NCI-H510A treated with DMSO at 0.1 percent for 48 hours (cell line): Measurements from ENCODE around the gene THBD.
A peak's percentile ranks its signal among the peaks of the same experiment; 100 is the strongest.

Experiments used
- DNase-seq: peaks from one replicate; lab custom pipeline; 2025; lab: John Stamatoyannopoulos, UW

THBD gene

GRCh38 chr20:23084282-23084844 lies 34.9 kb upstream of the THBD start:
- no peak for DNase-seq

DNA sequence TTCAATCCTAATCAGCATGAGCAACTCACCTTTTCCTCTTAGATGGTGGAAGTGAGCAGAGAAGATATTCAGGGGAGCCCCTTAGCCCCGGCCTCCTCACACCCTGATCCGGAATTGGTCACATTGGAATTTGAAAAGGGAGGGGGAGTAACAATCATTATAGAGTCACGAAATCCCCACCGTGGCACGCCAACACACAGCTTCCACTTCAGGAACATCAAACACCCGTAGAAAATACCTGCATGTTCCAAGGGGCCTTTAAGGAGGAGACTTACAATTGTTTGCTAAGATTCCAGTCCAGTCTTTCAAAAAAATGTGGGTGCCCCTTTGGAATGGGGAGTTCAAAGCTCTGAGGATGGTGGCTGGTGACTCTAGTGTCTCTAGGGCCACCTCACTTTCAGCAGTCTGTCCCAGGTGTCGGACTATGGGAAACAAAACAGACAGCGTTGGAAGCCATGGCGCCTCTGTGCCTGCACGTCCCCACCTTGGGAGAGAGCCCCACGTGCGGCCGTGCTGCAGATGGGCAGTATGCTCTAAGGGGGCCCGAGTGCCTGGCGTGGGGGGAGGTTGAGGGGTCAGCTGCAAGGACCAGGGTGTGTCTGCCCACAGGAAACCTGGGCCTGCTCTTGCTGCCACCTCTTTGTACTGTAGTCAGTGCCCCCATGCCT lies 34.2 kb upstream of the THBD start:
- no peak for DNase-seq

GRCh38 chr20:23082846-23083552 lies 33.5 kb upstream of the THBD start:
- DNase-seq, result peak; percentile 81

DNA sequence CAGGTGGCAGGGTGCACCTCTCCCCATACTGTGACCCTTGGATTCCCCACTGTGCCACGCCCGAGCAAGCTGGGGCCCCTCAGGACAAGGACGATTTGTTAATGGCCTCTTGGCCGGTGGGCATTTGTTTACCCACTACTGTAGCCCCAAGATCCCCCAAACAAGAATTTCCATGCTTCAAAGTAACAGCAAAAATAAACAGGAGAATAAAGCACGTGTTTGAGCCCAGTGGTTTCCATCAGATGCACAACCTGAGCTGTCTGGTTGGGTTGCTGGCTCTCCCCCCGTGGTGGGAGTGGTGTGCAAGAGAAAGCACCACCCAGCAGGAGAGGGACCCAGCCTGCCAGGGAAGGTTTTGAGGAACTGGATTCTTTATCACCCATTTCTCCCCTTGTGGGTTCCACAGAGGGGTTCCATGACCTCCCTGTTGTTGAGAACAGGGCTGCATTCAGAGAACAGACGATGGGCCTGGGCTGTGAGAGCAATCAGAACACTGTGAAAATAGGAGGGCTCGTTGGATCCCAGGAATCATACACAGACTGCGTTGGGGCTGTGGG lies 31.9 kb upstream of the THBD start:
- DNase-seq, result no peak

DNA sequence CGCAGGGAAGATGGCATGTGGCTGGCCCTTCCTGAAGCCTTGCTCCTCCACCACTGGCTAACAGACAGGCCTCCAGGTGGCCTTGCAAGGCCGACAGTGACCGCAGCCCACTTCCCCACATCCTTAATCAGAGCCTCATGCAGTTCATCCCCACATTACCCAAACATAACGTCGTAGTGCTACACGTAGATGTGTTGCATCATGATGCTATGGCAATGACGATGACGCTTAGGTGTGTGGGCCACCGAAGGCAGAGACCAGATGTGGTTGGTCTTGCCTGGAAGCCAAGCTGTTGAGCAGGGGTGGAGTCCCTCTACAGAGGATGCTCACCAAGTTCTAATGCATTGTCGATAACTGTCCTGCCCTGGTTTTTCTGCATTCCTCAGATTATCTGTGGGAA lies 31.0 kb upstream of the THBD start:
- DNase-seq, result no peak

DNA sequence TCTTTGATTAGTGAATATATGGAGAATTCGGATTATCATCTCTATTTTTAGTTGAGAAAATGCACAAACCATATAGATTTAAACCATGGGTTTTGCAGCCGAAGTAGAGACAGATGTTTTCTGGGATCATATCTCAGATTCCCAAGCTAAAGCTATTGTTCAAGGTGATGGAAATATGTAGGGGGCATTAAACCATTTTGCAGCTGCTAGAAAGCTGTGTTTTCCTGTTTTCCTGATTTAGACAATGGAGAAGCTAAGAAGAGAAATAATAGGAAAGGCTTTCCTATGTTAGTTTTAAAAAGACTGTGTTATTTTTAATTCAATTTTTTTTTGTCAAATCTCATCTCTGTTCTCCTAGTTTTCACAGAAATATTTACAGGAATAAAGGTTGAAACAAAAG lies 30.5 kb upstream of the THBD start:
- DNase-seq, result no peak

- DNase-seq, result no peak
These were observed 29.5 kb upstream of the THBD start for GRCh38 chr20:23079016-23079351.

GRCh38 chr20:23078351-23079015 lies 29.0 kb upstream of the THBD start:
- DNase-seq, result no peak

GRCh38 chr20:23077277-23077676 lies 27.8 kb upstream of the THBD start:
- no peak for DNase-seq

DNA sequence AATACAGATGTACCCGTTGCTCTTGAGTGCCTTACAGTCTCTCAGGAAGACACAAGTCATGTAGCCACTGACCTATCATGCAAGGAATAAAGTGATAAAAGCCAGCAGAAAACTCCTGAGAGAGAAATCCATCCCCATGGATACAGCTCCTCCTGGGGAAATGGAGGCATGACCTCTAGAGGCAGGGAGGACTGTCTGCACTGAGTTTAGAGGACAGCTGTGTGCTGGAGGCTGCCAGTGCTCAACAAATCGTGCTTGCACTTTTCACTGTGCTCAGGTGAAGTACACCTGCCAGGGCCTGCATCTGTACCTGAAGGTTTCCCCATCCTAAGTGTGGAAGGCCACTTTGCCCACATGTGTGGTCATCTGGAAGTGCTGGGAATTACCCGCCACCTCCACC lies 24.6 kb upstream of the THBD start:
- no peak for DNase-seq

- no peak for DNase-seq
These were observed 23.6 kb upstream of the THBD start for GRCh38 chr20:23072892-23073586.

DNA sequence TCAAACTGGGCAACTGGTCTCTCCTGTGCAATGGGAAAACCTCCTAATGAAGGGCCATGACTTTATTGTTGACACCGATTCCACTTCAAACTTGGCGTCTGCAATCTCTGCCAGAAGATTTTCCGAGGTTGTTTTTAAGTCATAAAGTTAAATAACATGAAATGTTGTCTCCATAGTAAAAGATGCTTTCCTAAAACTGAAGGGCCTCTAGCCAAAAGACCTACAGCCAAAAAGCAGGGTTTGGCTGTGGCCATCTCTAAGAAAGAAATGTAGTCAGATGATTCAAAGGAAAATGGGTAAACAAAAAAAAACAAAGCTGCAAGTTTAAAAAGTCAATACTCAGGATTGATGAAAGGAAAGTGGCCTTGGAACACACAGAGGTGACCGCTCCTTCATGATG lies 22.5 kb upstream of the THBD start:
- no peak for DNase-seq

DNA sequence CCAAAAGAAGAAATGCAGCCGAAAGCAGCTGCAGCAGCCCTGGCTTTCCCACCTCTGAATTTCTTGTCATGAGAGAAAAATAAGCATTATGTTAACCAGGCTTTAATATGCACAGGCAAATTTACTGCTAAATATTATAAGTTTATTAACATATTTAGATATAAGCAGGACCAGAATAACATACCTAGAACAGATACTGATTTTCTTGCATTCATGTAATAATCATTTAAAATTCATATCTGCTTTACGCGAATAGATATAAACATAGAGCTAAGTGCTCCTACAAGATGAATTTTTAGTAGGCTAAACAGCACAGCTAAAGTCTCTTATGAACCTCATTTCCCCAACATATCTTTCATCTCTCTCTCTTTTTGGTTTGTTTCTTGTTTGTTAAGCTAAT lies 21.9 kb upstream of the THBD start:
- DNase-seq, result no peak

DNA sequence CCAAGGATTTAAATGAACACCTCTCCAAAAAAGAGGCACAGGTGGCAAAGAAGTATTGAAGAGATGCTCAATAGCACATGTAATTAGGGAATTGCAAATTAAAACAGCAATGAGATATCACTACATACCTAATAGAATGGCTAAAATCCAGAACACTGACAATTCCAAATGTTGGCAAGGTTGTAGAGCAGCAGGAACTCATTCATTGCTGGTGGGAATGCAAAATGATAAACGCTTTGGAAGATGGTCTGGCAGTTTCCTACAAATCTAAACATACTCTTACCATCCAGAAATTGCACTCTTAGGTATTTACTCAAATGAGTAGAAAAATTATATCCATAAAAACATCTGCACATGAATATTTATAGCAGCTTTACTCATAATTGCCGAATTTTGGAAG lies 19.6 kb upstream of the THBD start:
- DNase-seq, result no peak

DNA sequence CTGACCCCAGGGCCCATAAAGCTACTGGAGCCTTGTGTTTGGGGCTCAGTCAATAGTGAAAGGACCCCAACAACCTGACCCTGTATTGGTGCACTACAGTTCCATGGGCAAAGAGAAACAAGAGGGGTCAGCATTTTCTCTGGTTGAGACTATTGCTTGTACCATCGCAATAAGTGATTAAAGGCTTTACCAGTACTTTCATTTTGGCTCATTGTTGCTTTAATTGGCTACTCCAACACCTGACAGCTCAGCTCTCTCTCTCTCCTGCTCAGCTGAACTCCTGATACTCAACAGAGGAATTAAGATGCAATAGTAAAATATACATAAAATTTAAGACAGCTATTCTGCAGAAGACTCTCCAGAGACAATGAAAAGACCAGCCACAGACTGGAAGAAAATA lies 18.8 kb upstream of the THBD start:
- no peak for DNase-seq

- DNase-seq, result no peak
These were observed 17.3 kb upstream of the THBD start for GRCh38 chr20:23066772-23067171.

GRCh38 chr20:23065266-23066201 lies 16.1 kb upstream of the THBD start:
- DNase-seq, result no peak

GRCh38 chr20:23063581-23063980 lies 14.1 kb upstream of the THBD start:
- no peak for DNase-seq

DNA sequence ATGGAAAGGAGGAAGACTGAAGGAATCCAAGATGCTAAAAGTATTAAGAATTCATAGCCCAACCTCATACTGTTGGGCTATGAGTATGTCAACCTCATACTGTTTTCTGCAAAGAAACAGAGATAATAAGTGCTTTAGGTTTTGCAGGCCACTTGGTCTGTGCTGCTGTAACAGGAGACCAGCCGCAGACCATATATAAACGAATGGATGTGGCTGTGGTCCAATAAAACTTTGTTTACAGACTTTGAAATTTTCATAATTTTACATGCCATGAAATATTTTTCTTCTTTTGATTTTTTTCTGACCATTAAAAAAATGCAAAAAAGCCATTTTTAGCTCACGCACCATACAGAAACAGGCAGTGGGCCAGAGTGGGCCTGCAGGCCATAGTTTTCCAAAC lies 13.7 kb upstream of the THBD start:
- no peak for DNase-seq

- no peak for DNase-seq
These were observed 13.2 kb upstream of the THBD start for GRCh38 chr20:23062632-23063031.
